Ramos (cell line): ENCODE measurements around the gene PRDM16.
"Not testable (repeated sequence)": the region's sequence is repeated elsewhere in the genome, so short reads cannot be mapped to it uniquely, and the experiment has no call there.

Experiments
- in situ Hi-C: fragments of 300-500 bp; cut with MboI; formaldehyde crosslinking; loops from one replicate; pipeline ENCODE4 v1.14.3; 2022; ENCODE audit warnings: low sequenced_read_pairs; ENCODE audit not compliant: unreplicated experiment

The PRDM16 gene

GRCh38 chr1:3151456-3151855, 82.5 kb downstream of the PRDM16 start:
- in situ Hi-C loops = no loop called here

GRCh38 chr1:3152143-3152542, 83.1 kb downstream of the PRDM16 start:
- in situ Hi-C loops = no loop called here

GRCh38 chr1:3153197-3153596, 84.2 kb downstream of the PRDM16 start:
- in situ Hi-C loops = no loop called here

- in situ Hi-C loops = no loop called here
These were observed 85.1 kb downstream of the PRDM16 start for GRCh38 chr1:3153902-3154795.

- in situ Hi-C loops = no loop called here
These were observed 86.3 kb downstream of the PRDM16 start for GRCh38 chr1:3155056-3155925.

- in situ Hi-C loops = no loop called here
These were observed 86.9 kb downstream of the PRDM16 start for GRCh38 chr1:3155926-3156220.

- in situ Hi-C loops = no loop called here
These were observed 87.9 kb downstream of the PRDM16 start for GRCh38 chr1:3156936-3157335.

GRCh38 chr1:3158347-3158746, 89.3 kb downstream of the PRDM16 start:
- in situ Hi-C loops = no loop called here

- in situ Hi-C loops = no loop called here
These were observed 90.1 kb downstream of the PRDM16 start for GRCh38 chr1:3159121-3159520.

GRCh38 chr1:3159996-3160395, 91.0 kb downstream of the PRDM16 start:
- in situ Hi-C loops = no loop called here

GRCh38 chr1:3160647-3161145, 91.7 kb downstream of the PRDM16 start:
- in situ Hi-C loops = no loop called here

GRCh38 chr1:3161176-3161840, 92.3 kb downstream of the PRDM16 start:
- in situ Hi-C loops = no loop called here

- in situ Hi-C loops = no loop called here
These were observed 93.4 kb downstream of the PRDM16 start for GRCh38 chr1:3162322-3162882.

- in situ Hi-C loops = no loop called here
These were observed 94.4 kb downstream of the PRDM16 start for GRCh38 chr1:3163356-3163755.

GRCh38 chr1:3164671-3165070, 95.7 kb downstream of the PRDM16 start:
- in situ Hi-C loops = no loop called here

- in situ Hi-C loops = not testable (repeated sequence)
These were observed 96.2 kb downstream of the PRDM16 start for GRCh38 chr1:3165189-3165588.

- in situ Hi-C loops = no loop called here
These were observed 97.4 kb downstream of the PRDM16 start for GRCh38 chr1:3166206-3166918.

- in situ Hi-C loops = no loop called here
These were observed 98.3 kb downstream of the PRDM16 start for GRCh38 chr1:3167255-3167654.

GRCh38 chr1:3168678-3169077, 99.7 kb downstream of the PRDM16 start:
- in situ Hi-C loops = no loop called here
